ENCODE results near the gene TRIM9.

Gene TRIM9

GRCh38 chr14:50953502-50953901, 141.4 kb downstream of the TRIM9 start (continued):
- no peak for TF ChIP-seq ESRRG (CRISPR knock-in tag; IDR thresholded peaks at IDR 0.05)
- no peak for TF ChIP-seq ZFP3 (CRISPR knock-in tag; IDR thresholded peaks at IDR 0.05)
- no peak for TF ChIP-seq PPARA (CRISPR knock-in tag; IDR thresholded peaks at IDR 0.05; ENCODE audit: borderline replicate concordance)

DNA sequence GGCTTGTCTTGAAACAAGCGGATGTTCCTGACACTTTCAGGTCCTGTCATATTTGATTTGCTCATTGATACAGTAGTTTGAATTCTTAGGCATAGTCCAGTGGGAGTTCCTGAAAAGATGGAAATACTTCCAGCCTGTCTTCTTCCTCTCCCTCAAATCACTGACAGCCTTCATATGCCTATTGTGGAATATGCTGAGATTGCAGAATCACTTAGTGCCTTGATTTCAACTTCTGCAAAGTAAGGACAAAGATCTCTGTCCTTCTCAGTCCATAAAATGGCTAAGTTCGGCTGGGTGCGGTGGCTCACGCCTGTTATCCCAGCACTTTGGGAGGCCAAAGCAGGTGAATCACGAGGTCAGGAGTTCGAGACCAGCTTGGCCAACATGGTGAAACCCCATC, 143.9 kb downstream of the TRIM9 start:
- TF ChIP-seq, protein P1, sequence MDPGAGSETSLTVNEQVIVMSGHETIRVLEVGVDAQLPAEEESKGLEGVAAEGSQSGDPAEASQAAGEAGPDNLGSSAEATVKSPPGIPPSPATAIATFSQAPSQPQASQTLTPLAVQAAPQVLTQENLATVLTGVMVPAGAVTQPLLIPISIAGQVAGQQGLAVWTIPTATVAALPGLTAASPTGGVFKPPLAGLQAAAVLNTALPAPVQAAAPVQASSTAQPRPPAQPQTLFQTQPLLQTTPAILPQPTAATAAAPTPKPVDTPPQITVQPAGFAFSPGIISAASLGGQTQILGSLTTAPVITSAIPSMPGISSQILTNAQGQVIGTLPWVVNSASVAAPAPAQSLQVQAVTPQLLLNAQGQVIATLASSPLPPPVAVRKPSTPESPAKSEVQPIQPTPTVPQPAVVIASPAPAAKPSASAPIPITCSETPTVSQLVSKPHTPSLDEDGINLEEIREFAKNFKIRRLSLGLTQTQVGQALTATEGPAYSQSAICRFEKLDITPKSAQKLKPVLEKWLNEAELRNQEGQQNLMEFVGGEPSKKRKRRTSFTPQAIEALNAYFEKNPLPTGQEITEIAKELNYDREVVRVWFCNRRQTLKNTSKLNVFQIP (CRISPR knock-in tag; IDR thresholded peaks at IDR 0.05; ENCODE audit: borderline replicate concordance, low read depth): no peak
- no peak for TF ChIP-seq TOX (CRISPR knock-in tag; IDR thresholded peaks at IDR 0.05; ENCODE audit: borderline replicate concordance)
- no peak for TF ChIP-seq GLIS3 (CRISPR knock-in tag; IDR thresholded peaks at IDR 0.05)
- TF ChIP-seq ZFP3 (CRISPR knock-in tag; IDR thresholded peaks at IDR 0.05): no peak
- no peak for TF ChIP-seq ZNF8 (CRISPR knock-in tag; IDR thresholded peaks at IDR 0.05)
- TF ChIP-seq ISL1 (CRISPR knock-in tag; IDR thresholded peaks at IDR 0.05): no peak
- TF ChIP-seq RARB (CRISPR knock-in tag; IDR thresholded peaks at IDR 0.05): no peak
- no peak for TF ChIP-seq ZC3H10 (CRISPR knock-in tag; IDR thresholded peaks at IDR 0.05)
- no peak for TF ChIP-seq ARNTL (CRISPR knock-in tag; IDR thresholded peaks at IDR 0.05; ENCODE audit: borderline replicate concordance, low read depth)
- no peak for TF ChIP-seq PPARA (CRISPR knock-in tag; IDR thresholded peaks at IDR 0.05; ENCODE audit: borderline replicate concordance)
- TF ChIP-seq, protein P2, sequence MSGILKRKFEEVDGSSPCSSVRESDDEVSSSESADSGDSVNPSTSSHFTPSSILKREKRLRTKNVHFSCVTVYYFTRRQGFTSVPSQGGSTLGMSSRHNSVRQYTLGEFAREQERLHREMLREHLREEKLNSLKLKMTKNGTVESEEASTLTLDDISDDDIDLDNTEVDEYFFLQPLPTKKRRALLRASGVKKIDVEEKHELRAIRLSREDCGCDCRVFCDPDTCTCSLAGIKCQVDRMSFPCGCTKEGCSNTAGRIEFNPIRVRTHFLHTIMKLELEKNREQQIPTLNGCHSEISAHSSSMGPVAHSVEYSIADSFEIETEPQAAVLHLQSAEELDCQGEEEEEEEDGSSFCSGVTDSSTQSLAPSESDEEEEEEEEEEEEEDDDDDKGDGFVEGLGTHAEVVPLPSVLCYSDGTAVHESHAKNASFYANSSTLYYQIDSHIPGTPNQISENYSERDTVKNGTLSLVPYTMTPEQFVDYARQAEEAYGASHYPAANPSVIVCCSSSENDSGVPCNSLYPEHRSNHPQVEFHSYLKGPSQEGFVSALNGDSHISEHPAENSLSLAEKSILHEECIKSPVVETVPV (CRISPR knock-in tag; IDR thresholded peaks at IDR 0.05): no peak
- no peak for TF ChIP-seq CSDC2 (CRISPR knock-in tag; IDR thresholded peaks at IDR 0.05)
- TF ChIP-seq PATZ1 (CRISPR knock-in tag; IDR thresholded peaks at IDR 0.05; ENCODE audit: borderline replicate concordance): no peak
- no peak for TF ChIP-seq OSR1 (CRISPR knock-in tag; IDR thresholded peaks at IDR 0.05)
- no peak for TF ChIP-seq TSHZ2 (CRISPR knock-in tag; IDR thresholded peaks at IDR 0.05)
- TF ChIP-seq ZFP30 (CRISPR knock-in tag; IDR thresholded peaks at IDR 0.05): no peak
- TF ChIP-seq CREB5 (CRISPR knock-in tag; IDR thresholded peaks at IDR 0.05; ENCODE audit: low read depth): no peak
- TF ChIP-seq ZNF565 (CRISPR knock-in tag; conservative IDR thresholded peaks at IDR 0.05; ENCODE audit: low read depth): no peak
- no peak for TF ChIP-seq BACH2 (CRISPR knock-in tag; IDR thresholded peaks at IDR 0.05; ENCODE audit: borderline replicate concordance)
- TF ChIP-seq ZNF70 (CRISPR knock-in tag; IDR thresholded peaks at IDR 0.05): no peak
- no peak for ATAC-seq

DNA sequence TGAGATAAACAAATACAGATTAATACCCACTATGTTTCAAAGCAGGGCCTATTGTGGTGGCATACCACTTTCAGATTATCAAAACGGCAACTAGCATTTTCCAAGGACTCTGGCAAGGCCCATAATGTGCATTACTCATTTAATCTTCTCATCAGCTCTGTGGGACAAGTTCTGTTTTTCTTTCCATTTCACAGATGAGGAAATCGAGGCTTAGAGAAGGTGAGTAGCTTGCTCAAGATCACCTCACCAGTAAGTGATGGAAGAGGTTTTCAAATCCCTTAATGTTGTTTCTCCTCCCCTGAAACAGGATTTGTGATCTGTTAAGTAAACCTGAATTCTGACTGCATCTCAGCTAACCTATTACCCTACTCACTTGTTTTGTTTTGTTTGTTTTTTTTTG, 146.7 kb downstream of the TRIM9 start:
- no peak for ATAC-seq
- no peak for TF ChIP-seq ZNF565 (CRISPR knock-in tag; conservative IDR thresholded peaks at IDR 0.05; ENCODE audit: low read depth)
- TF ChIP-seq ZNF70 (CRISPR knock-in tag; IDR thresholded peaks at IDR 0.05): no peak
- TF ChIP-seq ESRRG (CRISPR knock-in tag; IDR thresholded peaks at IDR 0.05): no peak
- TF ChIP-seq GLIS3 (CRISPR knock-in tag; IDR thresholded peaks at IDR 0.05): no peak
- no peak for TF ChIP-seq ISL1 (CRISPR knock-in tag; IDR thresholded peaks at IDR 0.05)
- no peak for TF ChIP-seq TCF4 (CRISPR knock-in tag; IDR thresholded peaks at IDR 0.05; ENCODE audit: borderline replicate concordance)
- TF ChIP-seq TOX (CRISPR knock-in tag; IDR thresholded peaks at IDR 0.05; ENCODE audit: borderline replicate concordance): no peak
